H1 (cell line): Measurements from ENCODE around the gene ILK. TPM values are rescaled to one million over a fixed set of nuclear protein-coding genes. Genes with fewer than 3 reads are reported as not detected.

Source experiments
- BCL11A ChIP-seq, 2 experiments: IDR thresholded peaks; one replicate each; pipeline ENCODE4 v1.6.1; 2011; ENCODE audit warnings: low read depth in 2 of 2, low read length in 2 of 2, mild to moderate bottlenecking in 2 of 2
- BRCA1 ChIP-seq: IDR thresholded peaks from 2 replicates; pipeline ENCODE4 v1.6.1; 2012; ENCODE audit warnings: low read depth, low read length, improper control_type of control experiment
- EP300 ChIP-seq, 2 experiments: IDR thresholded peaks; 1 replicate in 1 of 2; 2 replicates in 1 of 2; pipeline ENCODE4 v1.6.1; 2011 to 2012; ENCODE audit warnings: low read depth in 2 of 2, low read length in 2 of 2, mild to moderate bottlenecking in 2 of 2, borderline replicate concordance in 1 of 2, inconsistent platforms in 1 of 2, moderate library complexity in 1 of 2
- RFX5 ChIP-seq: IDR thresholded peaks from 2 replicates; pipeline ENCODE4 v1.6.1; 2011; ENCODE audit warnings: low read depth, low read length, improper control_type of control experiment, borderline replicate concordance
- SP1 ChIP-seq: IDR thresholded peaks from 2 replicates; pipeline ENCODE4 v1.6.1; 2011; ENCODE audit warnings: low read depth, low read length
- SRF ChIP-seq: IDR thresholded peaks from 2 replicates; pipeline ENCODE4 v1.6.1; 2011; ENCODE audit warnings: mild to moderate bottlenecking, low read depth, low read length, moderate library complexity
- TAF7 ChIP-seq: optimal IDR thresholded peaks from 2 replicates; pipeline ENCODE3; 2011; ENCODE audit warnings: low read depth, mild to moderate bottlenecking, inconsistent platforms, low read length, moderate library complexity, borderline replicate concordance
- polyA plus RNA-seq, 7 experiments: library from polyadenylated mRNA; depleted of rRNA in 3 of 7; stranded (reverse) in 5 of 7; unstranded in 2 of 7; fragments of >200 nt in 5 of 7; fragments of 200-250 nt in 2 of 7; gene quantifications; 1 replicate in 5 of 7; 2 replicates in 1 of 7; 4 replicates in 1 of 7; pipeline versions ENCODE4 v1.2.1 to v1.2.3, GENCODE V29; 2011 to 2013; ENCODE audit warnings: missing spikeins in 2 of 7, mixed read lengths in 2 of 7
- total RNA-seq: library from RNA; stranded (reverse); fragmentation: NEBNext Ultra II Directional; extraction: Animal tissue kit (Norgen Biotek cat#: 25700); gene quantifications from 2 replicates; pipeline ENCODE4 v1.2.1, GENCODE V29; 2021

Gene ILK
- total and polyA plus RNA-seq, 2 of the 8 experiments (the other 6 are each of a cell fraction or from before 2014, with no cell fraction given), result 91.4 to 132 TPM

- TF ChIP-seq SP1 (no peak), EP300 (IDR thresholded peaks at IDR 0.05; ENCODE audit: borderline replicate concordance in 1 of 2, low read depth in 2 of 2, low read length in 2 of 2) (no peak), TAF7 (no peak), SRF (no peak), BCL11A (IDR thresholded peaks at IDR 0.05; ENCODE audit: low read depth in 2 of 2, low read length in 2 of 2) (no peak), BRCA1 (no peak), RFX5 (no peak)
- TF ChIP-seq, all 59 proteins: peak for 0
Observed at GRCh38 chr11:6554828-6555706, 48.5 kb upstream of the ILK start (continued).
